ENCODE measurements around the gene DNM3.

GRCh38 chr1:172453607-172454006 lies 612.3 kb downstream of the DNM3 start:
- TF ChIP-seq GABPA (IDR thresholded peaks at IDR 0.05; ENCODE audit: borderline replicate concordance, insufficient read depth, low read length) (no peak), MAFK (IDR thresholded peaks at IDR 0.05; ENCODE audit: low read depth, low read length) (no peak), BCL11A (IDR thresholded peaks at IDR 0.05; ENCODE audit: low read depth in 2 of 2, low read length in 2 of 2) (no peak)
- TF ChIP-seq, protein P1, sequence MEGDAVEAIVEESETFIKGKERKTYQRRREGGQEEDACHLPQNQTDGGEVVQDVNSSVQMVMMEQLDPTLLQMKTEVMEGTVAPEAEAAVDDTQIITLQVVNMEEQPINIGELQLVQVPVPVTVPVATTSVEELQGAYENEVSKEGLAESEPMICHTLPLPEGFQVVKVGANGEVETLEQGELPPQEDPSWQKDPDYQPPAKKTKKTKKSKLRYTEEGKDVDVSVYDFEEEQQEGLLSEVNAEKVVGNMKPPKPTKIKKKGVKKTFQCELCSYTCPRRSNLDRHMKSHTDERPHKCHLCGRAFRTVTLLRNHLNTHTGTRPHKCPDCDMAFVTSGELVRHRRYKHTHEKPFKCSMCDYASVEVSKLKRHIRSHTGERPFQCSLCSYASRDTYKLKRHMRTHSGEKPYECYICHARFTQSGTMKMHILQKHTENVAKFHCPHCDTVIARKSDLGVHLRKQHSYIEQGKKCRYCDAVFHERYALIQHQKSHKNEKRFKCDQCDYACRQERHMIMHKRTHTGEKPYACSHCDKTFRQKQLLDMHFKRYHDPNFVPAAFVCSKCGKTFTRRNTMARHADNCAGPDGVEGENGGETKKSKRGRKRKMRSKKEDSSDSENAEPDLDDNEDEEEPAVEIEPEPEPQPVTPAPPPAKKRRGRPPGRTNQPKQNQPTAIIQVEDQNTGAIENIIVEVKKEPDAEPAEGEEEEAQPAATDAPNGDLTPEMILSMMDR (IDR thresholded peaks at IDR 0.05; ENCODE audit: control extremely low read depth in 1 of 3, insufficient read depth in 1 of 3, low read depth in 1 of 3, low read length in 3 of 3) = no peak
- TF ChIP-seq, protein P2, sequence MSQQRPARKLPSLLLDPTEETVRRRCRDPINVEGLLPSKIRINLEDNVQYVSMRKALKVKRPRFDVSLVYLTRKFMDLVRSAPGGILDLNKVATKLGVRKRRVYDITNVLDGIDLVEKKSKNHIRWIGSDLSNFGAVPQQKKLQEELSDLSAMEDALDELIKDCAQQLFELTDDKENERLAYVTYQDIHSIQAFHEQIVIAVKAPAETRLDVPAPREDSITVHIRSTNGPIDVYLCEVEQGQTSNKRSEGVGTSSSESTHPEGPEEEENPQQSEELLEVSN (IDR thresholded peaks at IDR 0.05) = no peak

Data from H1 (cell line).